HFF-Myc (cell line): Measurements from ENCODE around the gene RNGTT.

Source experiments
- DNase-seq: peaks from one replicate; pipeline ENCODE4 v3.0.0-alpha.2; 2011; ENCODE audit warnings: low read depth; ENCODE audit errors: extremely low read depth
- H3K4me3 ChIP-seq: replicated peaks from 2 replicates; pipeline ENCODE4 v1.5.1; 2011; ENCODE audit warnings: low read depth, mild to moderate bottlenecking, control low read depth, low read length
- CTCF ChIP-seq: IDR thresholded peaks from 2 replicates; pipeline ENCODE4 v1.5.1; 2012; ENCODE audit warnings: mild to moderate bottlenecking, low read depth, low read length, control low read depth; ENCODE audit errors: missing control alignments

The RNGTT gene

GRCh38 chr6:88712243-88712936 is 251.0 kb downstream of the RNGTT start:
- no peak for TF ChIP-seq CTCF
- no peak overlapping the region for H3K4me3 ChIP-seq
- no peak for DNase-seq

- no peak for DNase-seq
- no peak overlapping the region for H3K4me3 ChIP-seq
- no peak for TF ChIP-seq CTCF
Observed at GRCh38 chr6:88709819-88710246, 253.6 kb downstream of the RNGTT start.

GRCh38 chr6:88708197-88708744 is 255.1 kb downstream of the RNGTT start:
- DNase-seq, result no peak
- no peak for TF ChIP-seq CTCF
- H3K4me3 ChIP-seq, result no peak overlapping the region

- no peak for DNase-seq
- no peak overlapping the region for H3K4me3 ChIP-seq
- TF ChIP-seq CTCF, result no peak
Observed at GRCh38 chr6:88705601-88706000, 257.8 kb downstream of the RNGTT start.

- DNase-seq, result no peak
- no peak overlapping the region for H3K4me3 ChIP-seq
- no peak for TF ChIP-seq CTCF
Observed at GRCh38 chr6:88704980-88705379, 258.4 kb downstream of the RNGTT start.

GRCh38 chr6:88702956-88703556 is 260.4 kb downstream of the RNGTT start:
- DNase-seq, result no peak
- no peak for TF ChIP-seq CTCF

More at GRCh38 chr6:88702956-88703556, 260.4 kb downstream of the RNGTT start:
- no peak overlapping the region for H3K4me3 ChIP-seq
